Measurements from ENCODE around the gene C17orf58.

Gene C17orf58

GRCh38 chr17:67950945-67951344 is 45.3 kb downstream of the C17orf58 start:
- Histone ChIP-seq H3K9me3 (no peaks in the 10 kb centered on the region), H3K36me3 (peaks cover 51 to 90% (median 81%) of the 10 kb centered on the region in 3 donors), H3K27me3 (no peaks in the 10 kb centered on the region), H3K4me1 (no peaks in the 10 kb centered on the region), H3K4me3 (no peak overlapping the region), H3K27ac (no peak overlapping the region)
- TF ChIP-seq CTCF (IDR thresholded peaks at IDR 0.05) = no peak
- intact Hi-C loops (cut with DNase I; ENCODE audit: low total_unique reads) = no loop called here
- no peak for DNase-seq

- H3K4me1 ChIP-seq = no peaks in the 10 kb centered on the region
- H3K4me3 ChIP-seq = no peak overlapping the region
- H3K36me3 ChIP-seq = peaks cover 74 to 100% (median 99%) of the 10 kb centered on the region in 3 donors
- no peaks in the 10 kb centered on the region for H3K9me3 ChIP-seq
- DNase-seq = no peak
- no peak for TF ChIP-seq CTCF (IDR thresholded peaks at IDR 0.05)
- no peaks in the 10 kb centered on the region for H3K27me3 ChIP-seq
- intact Hi-C loops (cut with DNase I; ENCODE audit: low total_unique reads) = no loop called here
- H3K27ac ChIP-seq = no peak overlapping the region
These were observed 48.9 kb downstream of the C17orf58 start for GRCh38 chr17:67947325-67947813.

- H3K27me3 ChIP-seq = no peaks in the 10 kb centered on the region
- H3K4me3 ChIP-seq = no peak overlapping the region
- TF ChIP-seq CTCF (IDR thresholded peaks at IDR 0.05) = no peak
- intact Hi-C loops (cut with DNase I; ENCODE audit: low total_unique reads) = no loop called here
- no peak for DNase-seq
- H3K36me3 ChIP-seq = peaks cover 74 to 100% (median 98%) of the 10 kb centered on the region in 3 donors
- no peaks in the 10 kb centered on the region for H3K9me3 ChIP-seq
- H3K4me1 ChIP-seq = no peaks in the 10 kb centered on the region
- no peak overlapping the region for H3K27ac ChIP-seq
These were observed 49.8 kb downstream of the C17orf58 start for GRCh38 chr17:67946513-67946912.

GRCh38 chr17:67944035-67944434 is 52.2 kb downstream of the C17orf58 start:
- no peak for DNase-seq
- intact Hi-C loops (cut with DNase I; ENCODE audit: low total_unique reads) = no loop called here

GRCh38 chr17:67942810-67943209 is 53.5 kb downstream of the C17orf58 start:
- TF ChIP-seq CTCF (IDR thresholded peaks at IDR 0.05) = no peak
- Histone ChIP-seq H3K4me3 (no peak overlapping the region), H3K4me1 (no peaks in the 10 kb centered on the region), H3K27me3 (no peaks in the 10 kb centered on the region), H3K36me3 (peaks cover 58 to 96% (median 79%) of the 10 kb centered on the region in 3 donors), H3K27ac (no peak overlapping the region), H3K9me3 (no peaks in the 10 kb centered on the region)
- intact Hi-C loops (cut with DNase I; ENCODE audit: low total_unique reads) = no loop called here
- DNase-seq = no peak

More at GRCh38 chr17:67944035-67944434, 52.2 kb downstream of the C17orf58 start:
- no peaks in the 10 kb centered on the region for H3K27me3 ChIP-seq
- TF ChIP-seq CTCF (IDR thresholded peaks at IDR 0.05) = no peak
- H3K9me3 ChIP-seq = no peaks in the 10 kb centered on the region
- no peak overlapping the region for H3K4me3 ChIP-seq
- no peaks in the 10 kb centered on the region for H3K4me1 ChIP-seq
- no peak overlapping the region for H3K27ac ChIP-seq
- H3K36me3 ChIP-seq = peaks cover 70 to 100% (median 89%) of the 10 kb centered on the region in 3 donors
